ENCODE results near the gene SIGLEC6.

SIGLEC6 gene

DNA sequence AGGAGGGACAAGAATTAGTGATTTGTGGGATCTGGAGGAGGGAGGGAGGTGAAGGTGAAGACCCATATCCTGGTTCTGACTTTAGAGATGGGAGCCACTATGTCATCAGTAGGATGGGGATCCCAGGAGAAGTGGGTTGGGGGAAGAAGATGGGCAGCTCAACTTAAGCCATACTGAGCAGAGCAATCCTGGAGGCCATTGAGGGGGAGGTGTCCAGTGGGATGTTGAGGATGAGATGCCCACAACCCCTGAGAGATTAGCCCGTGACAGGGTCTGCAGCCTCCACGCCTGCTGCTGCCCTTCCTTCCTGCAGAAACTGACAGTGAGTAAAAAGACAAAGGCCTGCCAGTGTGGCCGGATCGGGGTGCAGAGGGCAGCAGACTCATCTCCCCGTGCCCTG, 11.2 kb upstream of the SIGLEC6 start:
- no peak overlapping the region for H3K4me3 ChIP-seq (ENCODE audit: low read depth, low read length)
- no peak for DNase-seq (ENCODE audit: low read depth)
- no peak for TF ChIP-seq CTCF (IDR thresholded peaks at IDR 0.05; ENCODE audit: control insufficient read depth, extremely low read depth, insufficient read depth)

GRCh38 chr19:51541458-51542357, 10.2 kb upstream of the SIGLEC6 start:
- H3K4me3 ChIP-seq (ENCODE audit: low read depth, low read length) = no peak overlapping the region
- DNase-seq (ENCODE audit: low read depth) = no peak
- TF ChIP-seq CTCF (IDR thresholded peaks at IDR 0.05; ENCODE audit: control insufficient read depth, extremely low read depth, insufficient read depth) = no peak

DNA sequence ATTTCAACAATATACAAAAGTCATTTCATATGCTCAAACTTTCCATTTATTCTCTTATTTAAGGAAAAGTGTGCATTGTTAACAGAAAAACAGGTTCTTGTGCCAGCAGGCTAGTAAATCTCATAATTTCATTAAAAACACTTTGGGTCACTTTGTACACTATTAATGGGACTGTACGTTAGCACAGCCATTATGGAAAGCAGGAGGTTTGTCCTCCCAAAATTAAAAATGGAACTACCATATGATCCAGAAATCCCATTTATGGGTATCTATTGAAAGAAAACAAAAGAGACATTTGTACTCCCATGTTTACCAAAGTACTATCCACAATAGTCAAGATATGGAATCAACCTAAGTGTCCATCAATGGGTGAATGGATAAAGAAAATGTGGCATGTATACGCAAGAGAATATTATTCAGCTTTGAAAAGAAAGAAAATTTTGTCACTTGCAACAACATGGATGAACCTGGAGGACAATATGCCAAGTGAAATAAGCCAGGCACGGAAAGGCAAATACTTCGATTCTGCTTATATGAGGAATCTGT, 8.4 kb upstream of the SIGLEC6 start:
- H3K4me3 ChIP-seq (ENCODE audit: low read depth, low read length) = no peak overlapping the region
- DNase-seq (ENCODE audit: low read depth) = no peak
- no peak for TF ChIP-seq CTCF (IDR thresholded peaks at IDR 0.05; ENCODE audit: control insufficient read depth, extremely low read depth, insufficient read depth)

- no peak for TF ChIP-seq CTCF (IDR thresholded peaks at IDR 0.05; ENCODE audit: control insufficient read depth, extremely low read depth, insufficient read depth)
- DNase-seq (ENCODE audit: low read depth) = no peak
- no peak overlapping the region for H3K4me3 ChIP-seq (ENCODE audit: low read depth, low read length)
These were observed 4.1 kb upstream of the SIGLEC6 start for GRCh38 chr19:51535535-51535934.

- H3K4me3 ChIP-seq (ENCODE audit: low read depth, low read length) = no peak overlapping the region
- DNase-seq (ENCODE audit: low read depth) = no peak
- TF ChIP-seq CTCF (IDR thresholded peaks at IDR 0.05; ENCODE audit: control insufficient read depth, extremely low read depth, insufficient read depth) = no peak
These were observed 854 bp downstream of the SIGLEC6 start for GRCh38 chr19:51530616-51531015.

DNA sequence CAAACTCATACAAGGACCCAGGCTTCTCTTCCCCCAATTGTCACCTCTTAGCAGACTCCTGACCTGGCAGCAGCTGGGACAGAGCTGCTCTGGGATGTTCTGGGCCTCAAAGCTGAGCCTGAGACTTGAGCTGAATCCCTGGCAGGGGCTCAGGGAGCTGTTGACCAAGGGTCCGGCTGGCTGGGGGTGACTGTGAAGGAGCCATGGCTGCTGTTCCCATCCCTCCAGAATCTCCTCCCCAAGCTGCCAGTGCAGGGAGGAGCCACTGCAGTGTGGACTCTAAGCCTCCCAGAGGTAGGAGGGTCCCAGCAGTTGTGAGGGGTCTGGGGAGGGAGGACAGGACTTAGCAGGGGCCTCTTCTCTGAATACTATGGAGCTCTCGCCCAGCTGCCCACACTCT, 2.2 kb downstream of the SIGLEC6 start:
- H3K4me3 ChIP-seq (ENCODE audit: low read depth, low read length) = no peak overlapping the region
- TF ChIP-seq CTCF (IDR thresholded peaks at IDR 0.05; ENCODE audit: control insufficient read depth, extremely low read depth, insufficient read depth) = no peak
- no peak for DNase-seq (ENCODE audit: low read depth)

Measured in LNCaP clone FGC (cell line).